NCI-H2196 treated with DMSO at 0.1 percent for 48 hours (cell line): Measurements from ENCODE around the gene QDPR.
A peak's percentile ranks its signal among the peaks of the same experiment; 100 is the strongest.
"Not testable (repeated sequence)": the region's sequence is repeated elsewhere in the genome, so short reads cannot be mapped to it uniquely, and the experiment has no call there.

ENCODE experiments used
- DNase-seq: peaks from one replicate; lab custom pipeline; 2025; ENCODE audit not compliant: unreplicated experiment; lab: John Stamatoyannopoulos, UW

QDPR gene

DNA sequence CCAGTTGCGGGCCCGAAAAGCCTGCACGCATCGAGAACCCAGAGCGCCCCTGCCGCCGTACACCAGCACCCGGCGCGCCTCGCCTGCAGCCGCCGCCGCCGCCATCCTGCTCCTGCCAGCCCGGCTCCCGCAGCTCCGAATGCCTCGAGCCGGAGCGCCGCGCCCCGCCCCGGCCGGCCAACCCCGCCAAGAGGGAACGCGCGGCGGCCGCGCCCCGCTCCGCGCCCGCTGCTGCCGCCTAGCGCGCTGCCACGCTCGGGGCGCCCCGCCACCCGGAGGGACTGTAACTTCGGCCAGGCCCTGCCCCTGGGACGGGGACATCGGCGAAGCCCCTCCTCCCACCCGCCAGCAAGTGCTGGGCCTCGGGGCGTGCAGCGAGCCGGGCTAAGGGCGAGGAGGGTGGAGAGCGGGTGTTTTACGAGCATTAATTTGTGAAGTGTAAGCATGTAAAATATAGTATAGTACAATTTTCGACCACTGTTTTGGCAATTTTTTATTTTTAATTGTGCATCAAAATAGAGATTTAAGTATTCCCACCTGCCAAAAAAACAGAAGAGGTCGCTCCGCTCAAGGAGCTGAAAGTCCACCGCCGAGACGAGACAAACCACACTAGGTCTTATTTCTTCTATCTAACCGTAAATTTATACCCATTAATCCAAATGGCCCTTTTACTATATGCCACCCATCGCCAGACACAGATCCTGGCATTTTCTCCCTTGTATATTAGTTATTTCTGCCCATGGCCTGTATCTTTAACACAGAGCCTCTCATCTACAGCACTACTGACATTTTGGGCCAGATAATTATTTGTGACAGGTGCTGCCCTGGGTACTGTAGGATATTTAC, at the start of gene QDPR:
Gene QDPR, minus strand, starts transcription at position 141 of the 846 bp plus-strand sequence. Its CDS starts 36 bp downstream, at position 105.
- peak; percentile 47 for DNase-seq

GRCh38 chr4:17561195-17561909, 49.5 kb upstream of the QDPR start:
- DNase-seq = no peak

GRCh38 chr4:17560065-17560673, 48.3 kb upstream of the QDPR start:
- no peak for DNase-seq

DNA sequence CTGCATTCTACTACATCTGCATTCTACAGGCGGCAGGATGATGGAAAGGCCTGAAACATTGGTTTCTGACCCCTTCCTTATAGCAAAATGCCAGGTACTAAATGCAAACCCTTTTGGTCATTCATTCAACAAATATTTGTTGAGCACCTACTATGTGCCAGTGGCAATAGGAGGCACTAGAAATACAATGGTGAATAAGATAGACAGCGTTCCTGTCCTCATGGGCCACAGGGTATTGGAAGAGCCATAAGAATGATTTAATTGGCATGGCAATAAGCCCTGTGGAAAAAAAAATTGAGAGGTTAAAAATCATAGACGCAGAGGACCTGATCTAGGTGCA, 47.8 kb upstream of the QDPR start:
- DNase-seq = no peak

DNA sequence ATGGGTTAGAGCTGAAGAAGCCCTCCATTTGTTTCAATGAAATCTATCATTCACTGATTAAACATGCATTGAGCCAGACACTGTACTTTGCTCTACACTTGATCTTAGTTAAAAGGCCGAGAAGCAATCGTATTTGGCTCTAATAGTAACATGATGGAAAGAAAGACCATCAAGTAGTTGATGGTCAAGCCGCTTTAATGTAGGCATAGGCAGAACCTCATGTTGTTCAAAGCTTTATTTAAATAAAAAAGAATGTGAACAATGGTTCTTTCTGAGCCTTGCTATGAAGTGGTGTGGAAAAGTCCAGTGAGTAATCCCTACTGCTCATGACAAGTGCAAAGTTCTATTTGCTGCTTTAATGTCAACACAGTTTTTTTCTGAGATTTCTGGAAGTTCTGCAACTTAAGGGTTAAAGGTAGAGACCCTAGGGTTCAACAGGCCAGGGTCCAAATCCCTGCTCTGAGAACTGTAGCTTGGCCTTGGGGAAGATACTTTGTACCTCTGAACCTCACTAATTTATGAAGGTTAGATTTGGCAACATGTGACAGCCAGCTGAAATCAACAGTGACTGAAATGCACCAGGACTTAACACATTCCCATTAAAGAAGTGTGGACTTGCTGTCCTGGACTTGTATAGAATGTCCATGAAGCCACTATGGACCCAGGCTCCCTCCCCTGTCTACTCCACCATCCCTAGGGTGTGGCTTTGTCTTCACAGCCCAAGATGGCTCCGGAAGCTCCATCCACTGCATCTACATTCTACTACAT, 47.2 kb upstream of the QDPR start:
- DNase-seq = no peak

- no peak for DNase-seq
Observed at GRCh38 chr4:17557880-17558279, 46.0 kb upstream of the QDPR start.

DNA sequence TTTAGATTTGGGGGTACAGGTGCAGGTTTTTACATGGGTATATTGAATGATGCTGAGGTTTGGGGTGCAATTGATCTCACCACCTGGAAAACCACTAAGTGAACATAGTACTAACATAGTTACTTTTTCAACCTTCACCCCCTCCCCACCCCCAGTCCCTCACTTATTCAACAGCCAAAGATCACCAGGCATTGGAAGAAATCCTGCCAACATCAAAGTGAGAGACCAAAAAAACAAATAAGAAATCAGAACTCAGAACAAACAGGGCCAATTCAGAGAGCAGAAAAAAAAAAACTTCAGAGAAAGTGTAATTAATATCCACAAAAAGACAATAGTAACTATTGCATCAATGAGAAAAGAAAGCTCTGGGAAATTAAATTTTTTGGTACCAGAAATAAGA, 44.6 kb upstream of the QDPR start:
- DNase-seq = no peak

- no peak for DNase-seq
Observed at GRCh38 chr4:17554568-17554967, 42.7 kb upstream of the QDPR start.

GRCh38 chr4:17552427-17552826, 40.5 kb upstream of the QDPR start:
- DNase-seq = no peak

- DNase-seq = no peak
Observed at GRCh38 chr4:17550549-17550948, 38.7 kb upstream of the QDPR start.

GRCh38 chr4:17546678-17547077, 34.8 kb upstream of the QDPR start:
- DNase-seq = no peak

DNA sequence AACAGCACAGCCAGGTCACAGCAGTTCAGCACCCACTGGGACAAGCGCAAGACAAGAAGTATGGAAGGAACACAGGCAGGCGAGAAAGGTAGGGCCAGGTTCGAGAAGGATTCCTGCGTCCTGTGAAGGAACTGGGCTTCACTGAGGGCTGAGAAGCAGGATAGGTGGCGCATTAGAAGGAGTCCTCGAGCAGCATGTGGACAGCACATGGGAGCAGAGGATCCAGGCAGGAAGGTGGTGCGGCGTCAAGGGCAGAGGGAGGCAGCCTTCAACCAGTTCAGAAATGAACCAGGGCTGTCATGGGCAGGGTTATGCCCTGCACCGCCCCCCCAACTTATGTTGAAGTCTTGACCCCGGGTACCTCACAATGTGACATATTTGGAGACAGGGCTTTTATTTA, 34.3 kb upstream of the QDPR start:
- DNase-seq = no peak

- no peak for DNase-seq
Observed at GRCh38 chr4:17545374-17546140, 33.7 kb upstream of the QDPR start.

- DNase-seq = peak; percentile 12
Observed at GRCh38 chr4:17544831-17545234, 32.9 kb upstream of the QDPR start.

- peak; percentile 60 for DNase-seq
Observed at GRCh38 chr4:17544205-17544604, 32.3 kb upstream of the QDPR start.

DNA sequence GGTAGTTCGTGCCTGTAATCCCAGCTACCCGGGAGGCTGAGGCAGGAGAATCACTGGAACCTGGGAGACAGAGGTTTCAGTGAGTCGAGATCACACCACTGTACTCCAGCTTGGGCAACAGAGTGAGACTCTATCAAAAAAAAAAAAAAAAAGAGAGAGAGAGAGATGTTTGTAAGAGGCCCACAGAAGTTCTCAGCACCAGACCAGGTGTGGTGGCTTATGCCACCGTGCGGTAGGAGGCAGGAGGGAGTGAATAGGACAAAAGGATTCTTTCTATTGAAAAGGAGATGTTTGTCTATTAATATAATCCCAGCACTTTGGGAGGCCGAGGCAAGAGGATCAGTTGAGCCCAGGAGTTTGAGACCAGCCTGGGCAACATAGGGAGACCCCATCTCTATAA, 25.2 kb upstream of the QDPR start:
- DNase-seq = not testable (repeated sequence)

- no peak for DNase-seq
Observed at GRCh38 chr4:17535906-17536305, 24.0 kb upstream of the QDPR start.

- DNase-seq = no peak
Observed at GRCh38 chr4:17535242-17535641, 23.4 kb upstream of the QDPR start.

- DNase-seq = no peak
Observed at GRCh38 chr4:17534705-17535104, 22.8 kb upstream of the QDPR start.

GRCh38 chr4:17531538-17532285, 19.8 kb upstream of the QDPR start:
- DNase-seq = no peak
